MCF 10A (cell line): ENCODE measurements around the gene HPSE2. TPM values are rescaled to one million over a fixed set of nuclear protein-coding genes. Genes with fewer than 3 reads are reported as not detected.

Experiments
- BruUV-seq: library from RNA; stranded (reverse); fragments of 400-500 nt; replicated peaks from 2 replicates; lab custom pipeline; 2021; lab: Mats Ljungman, UMichigan
- CTCF ChIA-PET: fragments of 300-600 bp; sonication (Branson Sonifier 250); formaldehyde crosslinking; extraction: SDS; loops from one replicate; lab custom pipeline; 2021; ENCODE audit warnings: antibody characterized with exemption, inconsistent platforms; lab: Yijun Ruan, JAX
- POLR2A ChIA-PET: fragments of 300-600, 350-650 bp; sonication (Branson Sonifier 250); formaldehyde crosslinking; extraction: SDS; loops from one replicate; lab custom pipeline; 2020; ENCODE audit warnings: antibody characterized with exemption, inconsistent platforms; lab: Yijun Ruan, JAX
- DNase-seq: peaks from one replicate; pipeline ENCODE4 v3.0.0-alpha.2; 2018; ENCODE audit not compliant: unreplicated experiment
- H3K27ac Mint-ChIP-seq: one replicate; pipeline ENCODE4 v1.8.0; 2022; ENCODE audit warnings: mild to moderate bottlenecking, low read depth, mixed read lengths; ENCODE audit not compliant: unreplicated experiment
- H3K27me3 Mint-ChIP-seq: one replicate; pipeline ENCODE4 v1.8.0; 2022; ENCODE audit warnings: mixed read lengths; ENCODE audit not compliant: insufficient read depth, unreplicated experiment
- H3K36me3 Mint-ChIP-seq: one replicate; pipeline ENCODE4 v1.8.0; 2022; ENCODE audit warnings: mild to moderate bottlenecking, moderate library complexity, mixed read lengths; ENCODE audit not compliant: insufficient read depth, unreplicated experiment
- H3K4me1 Mint-ChIP-seq: one replicate; pipeline ENCODE4 v1.8.0; 2022; ENCODE audit warnings: mixed read lengths; ENCODE audit not compliant: insufficient read depth, unreplicated experiment
- H3K4me3 Mint-ChIP-seq: one replicate; pipeline ENCODE4 v1.8.0; 2022; ENCODE audit warnings: mild to moderate bottlenecking, moderate library complexity, mixed read lengths; ENCODE audit not compliant: unreplicated experiment
- H3K9me3 Mint-ChIP-seq: one replicate; pipeline ENCODE4 v1.8.0; 2022; ENCODE audit warnings: mixed read lengths; ENCODE audit not compliant: unreplicated experiment
- CTCF ChIP-seq: fragments of 200-600 bp; IDR thresholded peaks from one replicate; pipeline ENCODE4 v1.8.0; 2022; ENCODE audit warnings: antibody characterized with exemption, mild to moderate bottlenecking; ENCODE audit not compliant: unreplicated experiment
- intact Hi-C: fragments of 100-400 bp; cut with micrococcal nuclease; formaldehyde crosslinking; loops from 2 replicates; pipeline ENCODE4 v1.14.1; 2022
- total RNA-seq: library from RNA; stranded (reverse); gene quantifications from 2 replicates; pipeline ENCODE4 v1.2.3, GENCODE V29; 2022

HPSE2 gene
- total RNA-seq, 1 experiment from 2014 or later, result not detected

- no peaks in the 10 kb centered on the region for H3K27me3 Mint-ChIP-seq
Observed at GRCh38 chr10:98831391-98831790, 404.3 kb downstream of the HPSE2 start.

GRCh38 chr10:98825741-98826140, 409.9 kb downstream of the HPSE2 start:
- POLR2A ChIA-PET, result no interaction called here
- peaks cover 7% of the 10 kb centered on the region for H3K9me3 Mint-ChIP-seq
- no peak overlapping the region for H3K27ac Mint-ChIP-seq
- intact Hi-C loops, result no loop called here
- DNase-seq, result no peak
- CTCF ChIA-PET, result interaction anchor here (0.5 kb wide), 1 partner anchor 421 kb away, joined by 3 read pairs; no protein-coding TSS in a partner anchor
- BruUV-seq, result no TSS peak
- no peak overlapping the region for H3K4me3 Mint-ChIP-seq
- no peaks in the 10 kb centered on the region for H3K36me3 Mint-ChIP-seq
- H3K27me3 Mint-ChIP-seq, result no peaks in the 10 kb centered on the region
- TF ChIP-seq CTCF, result no peak
- no peaks in the 10 kb centered on the region for H3K4me1 Mint-ChIP-seq

More at GRCh38 chr10:98831391-98831790, 404.3 kb downstream of the HPSE2 start:
- no TSS peak for BruUV-seq
- CTCF ChIA-PET, result no interaction called here
- POLR2A ChIA-PET, result no interaction called here
- intact Hi-C loops, result no loop called here
- H3K4me3 Mint-ChIP-seq, result no peak overlapping the region
- peaks cover 7% of the 10 kb centered on the region for H3K9me3 Mint-ChIP-seq
- no peaks in the 10 kb centered on the region for H3K4me1 Mint-ChIP-seq
- H3K36me3 Mint-ChIP-seq, result no peaks in the 10 kb centered on the region
- TF ChIP-seq CTCF, result no peak
- no peak overlapping the region for H3K27ac Mint-ChIP-seq
- DNase-seq, result no peak

GRCh38 chr10:98817396-98817795, 418.3 kb downstream of the HPSE2 start:
- no peak for TF ChIP-seq CTCF
- no peak overlapping the region for H3K27ac Mint-ChIP-seq
- H3K36me3 Mint-ChIP-seq, result no peaks in the 10 kb centered on the region
- BruUV-seq, result no TSS peak
- ChIA-PET POLR2A (interaction anchor here (0.6 kb wide), 1 partner anchor 26 kb away, joined by 3 read pairs; no protein-coding TSS in a partner anchor), CTCF (interaction anchor here (1.0 to 1.3 kb wide), 2 partner anchors 96 to 351 kb away, joined by 3 read pairs; no protein-coding TSS in a partner anchor)
- H3K4me3 Mint-ChIP-seq, result no peak overlapping the region
- peaks cover 9% of the 10 kb centered on the region for H3K27me3 Mint-ChIP-seq
- DNase-seq, result no peak
- intact Hi-C loops, result no loop called here
- H3K9me3 Mint-ChIP-seq, result no peaks in the 10 kb centered on the region
- no peaks in the 10 kb centered on the region for H3K4me1 Mint-ChIP-seq

- no peak for DNase-seq
- intact Hi-C loops, result no loop called here
- no peaks in the 10 kb centered on the region for H3K36me3 Mint-ChIP-seq
- ChIA-PET CTCF (no interaction called here), POLR2A (no interaction called here)
- H3K9me3 Mint-ChIP-seq, result no peaks in the 10 kb centered on the region
- no peak overlapping the region for H3K4me3 Mint-ChIP-seq
- H3K27me3 Mint-ChIP-seq, result peaks cover 9% of the 10 kb centered on the region
- H3K4me1 Mint-ChIP-seq, result no peaks in the 10 kb centered on the region
- BruUV-seq, result no TSS peak
- no peak for TF ChIP-seq CTCF
- no peak overlapping the region for H3K27ac Mint-ChIP-seq
Observed at GRCh38 chr10:98815039-98815885, 420.4 kb downstream of the HPSE2 start.
